HUES64 (cell line): ENCODE measurements around the gene TMA7.

Source experiments
- H3K27ac ChIP-seq: 2 replicates; pipeline ENCODE4 v1.7.0; 2013; ENCODE audit warnings: low read depth, low read length, inconsistent platforms
- H3K27me3 ChIP-seq: 2 replicates; pipeline ENCODE4 v1.6.1; 2013; ENCODE audit warnings: mild to moderate bottlenecking, low read length; ENCODE audit not compliant: insufficient read depth
- H3K36me3 ChIP-seq: 2 replicates; pipeline ENCODE4 v1.6.1; 2013; ENCODE audit warnings: mild to moderate bottlenecking, low read length; ENCODE audit not compliant: insufficient read depth
- H3K4me1 ChIP-seq: 2 replicates; pipeline ENCODE4 v1.6.1; 2013; ENCODE audit warnings: mild to moderate bottlenecking, low read length, moderate library complexity; ENCODE audit not compliant: insufficient read depth
- H3K4me3 ChIP-seq: 2 replicates; pipeline ENCODE4 v1.5.1; 2013; ENCODE audit warnings: mild to moderate bottlenecking, low read length, moderate library complexity
- H3K9ac ChIP-seq: 2 replicates; pipeline ENCODE4 v1.6.1; 2013; ENCODE audit warnings: mild to moderate bottlenecking, low read depth, low read length
- H3K9me3 ChIP-seq: 2 replicates; pipeline ENCODE4 v1.6.1; 2013; ENCODE audit warnings: low read depth, low read length; ENCODE audit not compliant: insufficient read depth
- WGBS: fragments of 150-250, 120-280 bp; methylation state at CpG from one replicate; pipeline ENCODE4 v1.1.7; 2013; ENCODE audit warnings: missing lambda C conversion rate; 5-methylcytosine and 5-hydroxymethylcytosine counted together

The TMA7 gene

GRCh38 chr3:48426944-48427629, 13.0 kb upstream of the TMA7 start:
- Histone ChIP-seq H3K4me3 (peak overlapping the region; percentile 85; the same call in 1 of the 2 replicates), H3K36me3 (peaks cover 29% of the 10 kb centered on the region), H3K9ac (peak overlapping the region; percentile 96; the same call in 1 of the 2 replicates), H3K4me1 (peaks cover 23% of the 10 kb centered on the region), H3K9me3 (no peaks in the 10 kb centered on the region), H3K27me3 (no peaks in the 10 kb centered on the region), H3K27ac (no peak overlapping the region)
- 89% methylated on average over 8 of the region's 8 CpGs for WGBS

GRCh38 chr3:48427630-48427962, 12.5 kb upstream of the TMA7 start:
- Histone ChIP-seq H3K27ac (no peak overlapping the region), H3K4me3 (peak overlapping the region; percentile 85), H3K36me3 (peaks cover 29% of the 10 kb centered on the region), H3K9me3 (no peaks in the 10 kb centered on the region), H3K27me3 (no peaks in the 10 kb centered on the region), H3K4me1 (peaks cover 23% of the 10 kb centered on the region), H3K9ac (peak overlapping the region; percentile 96)
- 83% methylated on average over 9 of the region's 9 CpGs for WGBS

- H3K9ac ChIP-seq: peak overlapping the region; percentile 96
- peak overlapping the region; percentile 85 for H3K4me3 ChIP-seq
- H3K27ac ChIP-seq: peak overlapping the region; percentile 17; the same call in 1 of the 2 replicates
- peaks cover 23% of the 10 kb centered on the region for H3K4me1 ChIP-seq
- no peaks in the 10 kb centered on the region for H3K9me3 ChIP-seq
- no peaks in the 10 kb centered on the region for H3K27me3 ChIP-seq
- H3K36me3 ChIP-seq: peaks cover 29% of the 10 kb centered on the region
- 26% methylated on average over 6 of the region's 7 CpGs for WGBS
Measured at GRCh38 chr3:48428088-48428571, 11.9 kb upstream of the TMA7 start.

GRCh38 chr3:48428572-48429316, 11.3 kb upstream of the TMA7 start:
- Histone ChIP-seq H3K4me1 (peaks cover 23% of the 10 kb centered on the region), H3K27ac (peak overlapping the region; percentile 93), H3K9ac (peak overlapping the region; percentile 96), H3K9me3 (no peaks in the 10 kb centered on the region), H3K36me3 (peaks cover 30% of the 10 kb centered on the region), H3K27me3 (no peaks in the 10 kb centered on the region), H3K4me3 (peak overlapping the region; percentile 85)
- under 1% methylated on average over 57 of the region's 60 CpGs for WGBS

- Histone ChIP-seq H3K4me3 (peak overlapping the region; percentile 85), H3K9ac (peak overlapping the region; percentile 96), H3K36me3 (peaks cover 31% of the 10 kb centered on the region), H3K9me3 (no peaks in the 10 kb centered on the region), H3K27ac (peak overlapping the region; percentile 93), H3K27me3 (no peaks in the 10 kb centered on the region), H3K4me1 (peaks cover 23% of the 10 kb centered on the region)
- WGBS: under 1% methylated on average over 86 of the region's 86 CpGs
Measured at GRCh38 chr3:48429317-48429959, 10.6 kb upstream of the TMA7 start.

GRCh38 chr3:48429960-48430707, 9.9 kb upstream of the TMA7 start, which contains the start of gene PLXNB1:
Gene PLXNB1, minus strand, starts transcription at chr3:48430086. Its CDS starts 5,475 bp downstream, at chr3:48424611.
- Histone ChIP-seq H3K27ac (peak within 1 kb of the TSS; percentile 93), H3K36me3 (peaks cover 31% of the 10 kb centered on the region), H3K9ac (peak within 1 kb of the TSS; percentile 96), H3K9me3 (no peaks in the 10 kb centered on the region), H3K27me3 (no peaks in the 10 kb centered on the region), H3K4me3 (peak within 1 kb of the TSS; percentile 85), H3K4me1 (peaks cover 23% of the 10 kb centered on the region)
- 9% methylated on average over 15 of the region's 15 CpGs for WGBS

GRCh38 chr3:48430708-48431101, 9.4 kb upstream of the TMA7 start:
- peak overlapping the region; percentile 96 for H3K9ac ChIP-seq
- peak overlapping the region; percentile 85 for H3K4me3 ChIP-seq
- H3K27ac ChIP-seq: peak overlapping the region; percentile 93
- no peaks in the 10 kb centered on the region for H3K9me3 ChIP-seq
- peaks cover 23% of the 10 kb centered on the region for H3K4me1 ChIP-seq
- 87% methylated on average over 1 of the region's 1 CpG for WGBS
- peaks cover 31% of the 10 kb centered on the region for H3K36me3 ChIP-seq
- H3K27me3 ChIP-seq: no peaks in the 10 kb centered on the region

- WGBS: 95% methylated on average over 8 of the region's 8 CpGs
Measured at GRCh38 chr3:48431224-48432029, 8.6 kb upstream of the TMA7 start.

GRCh38 chr3:48432411-48433371, 7.4 kb upstream of the TMA7 start:
- no peaks in the 10 kb centered on the region for H3K27me3 ChIP-seq
- 77% methylated on average over 16 of the region's 16 CpGs for WGBS
- peaks cover 31% of the 10 kb centered on the region for H3K36me3 ChIP-seq
- H3K9ac ChIP-seq: no peak overlapping the region
- no peak overlapping the region for H3K4me3 ChIP-seq
- H3K4me1 ChIP-seq: peaks cover 15% of the 10 kb centered on the region
- no peaks in the 10 kb centered on the region for H3K9me3 ChIP-seq
- peak overlapping the region; percentile 20; the same call in 1 of the 2 replicates for H3K27ac ChIP-seq

More at GRCh38 chr3:48431224-48432029, 8.6 kb upstream of the TMA7 start:
- no peak overlapping the region for H3K27ac ChIP-seq
- H3K27me3 ChIP-seq: no peaks in the 10 kb centered on the region
- no peak overlapping the region for H3K9ac ChIP-seq
- no peak overlapping the region for H3K4me3 ChIP-seq
- peaks cover 25% of the 10 kb centered on the region for H3K4me1 ChIP-seq
- H3K9me3 ChIP-seq: no peaks in the 10 kb centered on the region
- H3K36me3 ChIP-seq: peaks cover 31% of the 10 kb centered on the region
